Measurements from ENCODE around the gene MMP27. TPM values are rescaled to one million over a fixed set of nuclear protein-coding genes. Genes with fewer than 3 reads are reported as not detected.

The MMP27 gene
- total and polyA plus RNA-seq, 2 donors (not counting 1 experiment from before 2014, with no cell fraction given): not detected

DNA sequence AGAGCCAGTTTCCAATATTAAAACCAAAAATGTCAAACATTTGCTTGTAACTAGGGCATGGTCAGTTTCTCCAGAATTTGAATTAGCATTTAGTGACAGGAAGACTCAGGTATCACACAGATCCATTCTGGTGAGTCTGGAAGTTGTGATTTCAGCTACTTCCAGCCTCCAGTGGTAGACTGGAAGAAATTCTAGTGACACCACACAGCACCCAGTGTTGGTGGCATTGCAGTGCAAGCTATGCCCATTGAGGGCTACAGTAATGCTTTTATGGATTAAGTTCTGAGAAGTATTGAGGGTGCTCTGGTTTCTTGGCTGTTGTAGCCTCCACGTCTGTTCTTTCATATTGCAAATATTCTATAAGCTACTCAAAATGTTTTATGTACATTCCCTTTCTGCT, 49.0 kb downstream of the MMP27 start:
- TF ChIP-seq EZH2 (IDR thresholded peaks at IDR 0.05; ENCODE audit: borderline replicate concordance, insufficient read depth, low read depth, low read length, poor library complexity, severe bottlenecking): no peak
- TF ChIP-seq, protein P1, sequence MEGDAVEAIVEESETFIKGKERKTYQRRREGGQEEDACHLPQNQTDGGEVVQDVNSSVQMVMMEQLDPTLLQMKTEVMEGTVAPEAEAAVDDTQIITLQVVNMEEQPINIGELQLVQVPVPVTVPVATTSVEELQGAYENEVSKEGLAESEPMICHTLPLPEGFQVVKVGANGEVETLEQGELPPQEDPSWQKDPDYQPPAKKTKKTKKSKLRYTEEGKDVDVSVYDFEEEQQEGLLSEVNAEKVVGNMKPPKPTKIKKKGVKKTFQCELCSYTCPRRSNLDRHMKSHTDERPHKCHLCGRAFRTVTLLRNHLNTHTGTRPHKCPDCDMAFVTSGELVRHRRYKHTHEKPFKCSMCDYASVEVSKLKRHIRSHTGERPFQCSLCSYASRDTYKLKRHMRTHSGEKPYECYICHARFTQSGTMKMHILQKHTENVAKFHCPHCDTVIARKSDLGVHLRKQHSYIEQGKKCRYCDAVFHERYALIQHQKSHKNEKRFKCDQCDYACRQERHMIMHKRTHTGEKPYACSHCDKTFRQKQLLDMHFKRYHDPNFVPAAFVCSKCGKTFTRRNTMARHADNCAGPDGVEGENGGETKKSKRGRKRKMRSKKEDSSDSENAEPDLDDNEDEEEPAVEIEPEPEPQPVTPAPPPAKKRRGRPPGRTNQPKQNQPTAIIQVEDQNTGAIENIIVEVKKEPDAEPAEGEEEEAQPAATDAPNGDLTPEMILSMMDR (IDR thresholded peaks at IDR 0.05): no peak

DNA sequence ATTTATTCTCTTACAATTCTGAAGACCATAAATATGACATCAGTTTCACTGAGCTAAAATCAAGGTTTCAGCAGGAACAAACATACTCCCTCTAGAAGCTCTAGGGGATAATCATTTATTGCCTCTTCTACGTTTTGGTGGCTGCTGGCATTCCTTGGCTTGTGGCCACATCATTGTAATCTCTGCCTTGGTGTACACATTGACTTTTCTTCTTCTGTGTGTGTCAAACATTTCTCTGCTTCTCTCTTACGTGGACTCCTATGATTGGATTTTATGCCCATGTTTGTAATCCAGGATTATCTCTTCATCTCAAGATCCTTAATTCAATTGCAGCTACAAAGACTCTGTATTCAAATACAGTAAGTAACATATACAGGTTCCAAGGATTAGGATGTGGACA, 50.0 kb downstream of the MMP27 start:
- H3K4me1 ChIP-seq (ENCODE audit: control insufficient read depth in 2 of 2, insufficient read depth in 2 of 2, low read length in 2 of 2): no peaks in the 10 kb centered on the region
- H3K27me3 ChIP-seq (replicated peaks in 1 of 4; ENCODE audit: control extremely low read depth in 1 of 4, control insufficient read depth in 3 of 4, insufficient read depth in 4 of 4, low read length in 3 of 4): peaks cover 0 to 5% (median 2%) of the 10 kb centered on the region in 4 experiments
- ATAC-seq (ENCODE audit: low read depth): no peak
- H3K4me2 ChIP-seq (replicated peaks; ENCODE audit: low read depth, low read length, poor library complexity, severe bottlenecking): no peak overlapping the region
- no peak for DNase-seq
- Mint-ChIP-seq H3K4me1 (no peaks in the 10 kb centered on the region), H3K4me3 (no peak overlapping the region), H3K9me3 (ENCODE audit: insufficient read depth) (peaks cover 2% of the 10 kb centered on the region), H3K27ac (no peak overlapping the region), H3K27me3 (peaks cover 34% of the 10 kb centered on the region)
- no peak overlapping the region for H2AFZ ChIP-seq (ENCODE audit: insufficient read depth, low read depth, low read length, poor library complexity, severe bottlenecking)
- CTCF ChIA-PET: interaction anchor here (0.9 kb wide), 1 partner anchor 11 kb away, joined by 4 read pairs; no protein-coding TSS in a partner anchor
- WGBS (ENCODE audit: insufficient coverage): 83% methylated on average over 1 of the region's 2 CpGs
- peaks cover 0 to 2% (median 0%) of the 10 kb centered on the region in 3 donors for H3K9me3 ChIP-seq (ENCODE audit: control extremely low read depth in 1 of 3, control insufficient read depth in 2 of 3, insufficient read depth in 1 of 3, low read length in 2 of 3)
- no peaks in the 10 kb centered on the region for H4K20me1 ChIP-seq (ENCODE audit: control insufficient read depth, insufficient read depth, low read length, poor library complexity, severe bottlenecking)
- no peak overlapping the region for H3K27ac ChIP-seq (ENCODE audit: low read length in 2 of 2)
- POLR2A ChIA-PET: no interaction called here
- no peak overlapping the region for H3K4me3 ChIP-seq (ENCODE audit: control extremely low read depth in 1 of 5, extremely low read depth in 1 of 5, insufficient read depth in 1 of 5, low read depth in 2 of 5, low read length in 4 of 5)
- no peak overlapping the region for H3K9ac ChIP-seq (ENCODE audit: low read length)
- intact Hi-C loops (cut with micrococcal nuclease): no loop called here
- TF ChIP-seq, protein P1 (IDR thresholded peaks at IDR 0.05): no peak
- TF ChIP-seq EZH2 (IDR thresholded peaks at IDR 0.05; ENCODE audit: borderline replicate concordance, insufficient read depth, low read depth, low read length, poor library complexity, severe bottlenecking): no peak
- no peaks in the 10 kb centered on the region for H3K79me2 ChIP-seq (ENCODE audit: control insufficient read depth, insufficient read depth, low read length)
- H3K36me3 ChIP-seq (replicated peaks in 1 of 2; ENCODE audit: control extremely low read depth in 1 of 2, control insufficient read depth in 1 of 2, extremely low read depth in 1 of 2, insufficient read depth in 2 of 2, low read length in 1 of 2): no peaks in the 10 kb centered on the region

More for the DNA sequence above, 49.0 kb downstream of the MMP27 start:
- Mint-ChIP-seq H3K27ac (no peak overlapping the region), H3K4me1 (no peaks in the 10 kb centered on the region), H3K4me3 (no peak overlapping the region), H3K9me3 (ENCODE audit: insufficient read depth) (peaks cover 2% of the 10 kb centered on the region), H3K27me3 (peaks cover 26% of the 10 kb centered on the region)
- no peak overlapping the region for H3K4me2 ChIP-seq (replicated peaks; ENCODE audit: low read depth, low read length, poor library complexity, severe bottlenecking)
- no peak for DNase-seq
- no peaks in the 10 kb centered on the region for H4K20me1 ChIP-seq (ENCODE audit: control insufficient read depth, insufficient read depth, low read length, poor library complexity, severe bottlenecking)
- no peak overlapping the region for H2AFZ ChIP-seq (ENCODE audit: insufficient read depth, low read depth, low read length, poor library complexity, severe bottlenecking)
- peaks cover 0 to 2% (median 0%) of the 10 kb centered on the region in 3 donors for H3K9me3 ChIP-seq (ENCODE audit: control extremely low read depth in 1 of 3, control insufficient read depth in 2 of 3, insufficient read depth in 1 of 3, low read length in 2 of 3)
- H3K9ac ChIP-seq (ENCODE audit: low read length): no peak overlapping the region
- no peak overlapping the region for H3K4me3 ChIP-seq (ENCODE audit: control extremely low read depth in 1 of 5, extremely low read depth in 1 of 5, insufficient read depth in 1 of 5, low read depth in 2 of 5, low read length in 4 of 5)
- no peaks in the 10 kb centered on the region for H3K79me2 ChIP-seq (ENCODE audit: control insufficient read depth, insufficient read depth, low read length)
- H3K27ac ChIP-seq (ENCODE audit: low read length in 2 of 2): no peak overlapping the region
- no CpG with 5 or more reads among the region's 1 CpG for WGBS (ENCODE audit: insufficient coverage)
- ATAC-seq (ENCODE audit: low read depth): no peak
- H3K36me3 ChIP-seq (replicated peaks in 1 of 2; ENCODE audit: control extremely low read depth in 1 of 2, control insufficient read depth in 1 of 2, extremely low read depth in 1 of 2, insufficient read depth in 2 of 2, low read length in 1 of 2): no peaks in the 10 kb centered on the region
- ChIA-PET CTCF (interaction anchor here (2.6 kb wide), 1 partner anchor 10 kb away, joined by 15 read pairs; no protein-coding TSS in a partner anchor), POLR2A (no interaction called here)
- intact Hi-C loops (cut with micrococcal nuclease): no loop called here
- peaks cover 0 to 5% (median 2%) of the 10 kb centered on the region in 4 experiments for H3K27me3 ChIP-seq (replicated peaks in 1 of 4; ENCODE audit: control extremely low read depth in 1 of 4, control insufficient read depth in 3 of 4, insufficient read depth in 4 of 4, low read length in 3 of 4)
- no peaks in the 10 kb centered on the region for H3K4me1 ChIP-seq (ENCODE audit: control insufficient read depth in 2 of 2, insufficient read depth in 2 of 2, low read length in 2 of 2)

All from B cell (primary cell).